ENCODE data around the gene GARIN5A. TPM values are rescaled to one million over a fixed set of nuclear protein-coding genes. Genes with fewer than 3 reads are reported as not detected.
"Not testable (repeated sequence)": the region's sequence is repeated elsewhere in the genome, so short reads cannot be mapped to it uniquely, and the experiment has no call there.

Gene GARIN5A
- polyA plus RNA-seq, 10 donors: 3.4 to 6.1 (median 4.3) TPM

GRCh38 chr19:50490411-50490811 is 13.8 kb upstream of the GARIN5A start:
- DNase-seq: no peak

- DNase-seq: peak in 1 of 3 donors; percentile 62
Measured at GRCh38 chr19:50489461-50490011, 12.9 kb upstream of the GARIN5A start.

- peak in 1 of 3 donors; percentile 63 for DNase-seq
Measured at GRCh38 chr19:50488389-50489194, 11.9 kb upstream of the GARIN5A start.

GRCh38 chr19:50486823-50487515 is 10.3 kb upstream of the GARIN5A start:
- DNase-seq: no peak

GRCh38 chr19:50485284-50485955 is 8.8 kb upstream of the GARIN5A start:
- DNase-seq: no peak

GRCh38 chr19:50482916-50483315 is 6.3 kb upstream of the GARIN5A start:
- no peak for DNase-seq

- DNase-seq: no peak
Measured at GRCh38 chr19:50482271-50482855, 5.7 kb upstream of the GARIN5A start.

- DNase-seq: no peak
Measured at GRCh38 chr19:50481351-50482149, 4.9 kb upstream of the GARIN5A start.

GRCh38 chr19:50480281-50481111 is 3.8 kb upstream of the GARIN5A start:
- no peak for DNase-seq

GRCh38 chr19:50479761-50480251 is 3.2 kb upstream of the GARIN5A start:
- DNase-seq: no peak

GRCh38 chr19:50478901-50479715 is 2.5 kb upstream of the GARIN5A start:
- no peak for DNase-seq

- no peak for DNase-seq
Measured at GRCh38 chr19:50477751-50478515, 1.3 kb upstream of the GARIN5A start.

- DNase-seq: no peak
Measured at GRCh38 chr19:50476907-50477238, 225 bp upstream of the GARIN5A start.

GRCh38 chr19:50475736-50476223 is 868 bp downstream of the GARIN5A start:
- DNase-seq: no peak

GRCh38 chr19:50475101-50475568 is 1.5 kb downstream of the GARIN5A start:
- no peak for DNase-seq

GRCh38 chr19:50473336-50473735 is 3.3 kb downstream of the GARIN5A start:
- not testable (repeated sequence) for DNase-seq

- no peak for DNase-seq
Measured at GRCh38 chr19:50468818-50469217, 7.8 kb downstream of the GARIN5A start.

- DNase-seq: no peak
Measured at GRCh38 chr19:50467566-50467965, 9.1 kb downstream of the GARIN5A start.
